ENCODE measurements around the gene RITA1. TPM values are rescaled to one million over a fixed set of nuclear protein-coding genes. Genes with fewer than 3 reads are reported as not detected.

The RITA1 gene
- total and polyA plus RNA-seq, 2 donors (not counting 3 experiments of a cell fraction or from before 2014, with no cell fraction given): 20.7 to 21.3 TPM

GRCh38 chr12:113146999-113147398 lies 38.5 kb upstream of the RITA1 start:
- CTCF ChIA-PET: interaction anchor here (1.4 kb wide), 1 partner anchor 154 kb away, joined by 5 read pairs; no protein-coding TSS in a partner anchor
- FAIRE-seq: no peak

More at GRCh38 chr12:113146999-113147398, 38.5 kb upstream of the RITA1 start:
- TF ChIP-seq, protein P1, sequence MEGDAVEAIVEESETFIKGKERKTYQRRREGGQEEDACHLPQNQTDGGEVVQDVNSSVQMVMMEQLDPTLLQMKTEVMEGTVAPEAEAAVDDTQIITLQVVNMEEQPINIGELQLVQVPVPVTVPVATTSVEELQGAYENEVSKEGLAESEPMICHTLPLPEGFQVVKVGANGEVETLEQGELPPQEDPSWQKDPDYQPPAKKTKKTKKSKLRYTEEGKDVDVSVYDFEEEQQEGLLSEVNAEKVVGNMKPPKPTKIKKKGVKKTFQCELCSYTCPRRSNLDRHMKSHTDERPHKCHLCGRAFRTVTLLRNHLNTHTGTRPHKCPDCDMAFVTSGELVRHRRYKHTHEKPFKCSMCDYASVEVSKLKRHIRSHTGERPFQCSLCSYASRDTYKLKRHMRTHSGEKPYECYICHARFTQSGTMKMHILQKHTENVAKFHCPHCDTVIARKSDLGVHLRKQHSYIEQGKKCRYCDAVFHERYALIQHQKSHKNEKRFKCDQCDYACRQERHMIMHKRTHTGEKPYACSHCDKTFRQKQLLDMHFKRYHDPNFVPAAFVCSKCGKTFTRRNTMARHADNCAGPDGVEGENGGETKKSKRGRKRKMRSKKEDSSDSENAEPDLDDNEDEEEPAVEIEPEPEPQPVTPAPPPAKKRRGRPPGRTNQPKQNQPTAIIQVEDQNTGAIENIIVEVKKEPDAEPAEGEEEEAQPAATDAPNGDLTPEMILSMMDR (IDR thresholded peaks at IDR 0.05; ENCODE audit: extremely low read depth in 1 of 2, insufficient read depth in 1 of 2, low read depth in 1 of 2, low read length in 2 of 2): no peak
- no peak for TF ChIP-seq JUN (IDR thresholded peaks at IDR 0.05; ENCODE audit: borderline replicate concordance, insufficient read depth, insufficient read length, low read depth)
- TF ChIP-seq EZH2 (IDR thresholded peaks at IDR 0.05; ENCODE audit: borderline replicate concordance, low read depth, low read length, severe bottlenecking): no peak
- TF ChIP-seq POLR2AphosphoS5 (IDR thresholded peaks at IDR 0.05; ENCODE audit: insufficient read depth, low read depth, low read length): no peak
- no peak for TF ChIP-seq MYC (IDR thresholded peaks at IDR 0.05; ENCODE audit: low read depth, low read length)
- TF ChIP-seq, protein P2, sequence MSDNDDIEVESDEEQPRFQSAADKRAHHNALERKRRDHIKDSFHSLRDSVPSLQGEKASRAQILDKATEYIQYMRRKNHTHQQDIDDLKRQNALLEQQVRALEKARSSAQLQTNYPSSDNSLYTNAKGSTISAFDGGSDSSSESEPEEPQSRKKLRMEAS (IDR thresholded peaks at IDR 0.05; ENCODE audit: insufficient read depth, insufficient read length): no peak
- TF ChIP-seq GATA2 (IDR thresholded peaks at IDR 0.05; ENCODE audit: insufficient read depth, insufficient read length, low read depth, low read length): no peak
- TF ChIP-seq POLR2A (IDR thresholded peaks at IDR 0.05; ENCODE audit: low read depth, low read length): no peak
- Histone ChIP-seq H3K9me3 (replicated peaks; ENCODE audit: control insufficient read depth, insufficient read depth, low read length) (no peaks in the 10 kb centered on the region), H3K36me3 (ENCODE audit: control insufficient read depth in 2 of 2, extremely low read depth in 1 of 2, insufficient read depth in 2 of 2, low read length in 2 of 2) (no peaks in the 10 kb centered on the region), H3K27me3 (ENCODE audit: control insufficient read depth in 2 of 2, insufficient read depth in 2 of 2, low read length in 2 of 2) (peaks cover 10 to 15% of the 10 kb centered on the region in 2 experiments), H3K4me2 (ENCODE audit: insufficient read depth, low read length) (no peak overlapping the region), H3K27ac (ENCODE audit: insufficient read depth, low read depth, low read length) (no peak overlapping the region), H3K79me2 (ENCODE audit: control insufficient read depth, insufficient read depth, low read length) (no peaks in the 10 kb centered on the region), H3K9me1 (replicated peaks; ENCODE audit: control insufficient read depth, extremely low read depth, insufficient read depth, low read length) (no peaks in the 10 kb centered on the region), H2AFZ (ENCODE audit: low read depth, low read length) (no peak overlapping the region), H4K20me1 (replicated peaks; ENCODE audit: control insufficient read depth, extremely low read depth, insufficient read depth, low read length) (no peaks in the 10 kb centered on the region), H3K9ac (replicated peaks; ENCODE audit: extremely low read depth, insufficient read depth, low read length) (no peak overlapping the region), H3K4me3 (replicated peaks in 1 of 3; ENCODE audit: insufficient read depth in 1 of 3, low read depth in 1 of 3, low read length in 3 of 3) (no peak overlapping the region), H3K4me1 (ENCODE audit: control insufficient read depth, extremely low read depth, insufficient read depth, low read length) (no peaks in the 10 kb centered on the region)
- no TSS peak for BruUV-seq (replicated peaks)
- intact Hi-C loops (cut with micrococcal nuclease): no loop called here
- dilution Hi-C loops (cut with MboI; ENCODE audit: extremely low pct_ligation_motif_present, low sequenced_read_pairs): no loop called here
- POLR2A ChIA-PET: no interaction called here
- no peak for DNase-seq (ENCODE audit: low read depth, low spot score)
